NCI-H2029 treated with DMSO at 0.1 percent for 48 hours (cell line): ENCODE data around the gene TSPAN1.
A peak's percentile ranks its signal among the peaks of the same experiment; 100 is the strongest.
"Not testable (repeated sequence)": the region's sequence is repeated elsewhere in the genome, so short reads cannot be mapped to it uniquely, and the experiment has no call there.

ENCODE experiments used
- DNase-seq: peaks from one replicate; lab custom pipeline; 2025; lab: John Stamatoyannopoulos, UW

Gene TSPAN1

DNA sequence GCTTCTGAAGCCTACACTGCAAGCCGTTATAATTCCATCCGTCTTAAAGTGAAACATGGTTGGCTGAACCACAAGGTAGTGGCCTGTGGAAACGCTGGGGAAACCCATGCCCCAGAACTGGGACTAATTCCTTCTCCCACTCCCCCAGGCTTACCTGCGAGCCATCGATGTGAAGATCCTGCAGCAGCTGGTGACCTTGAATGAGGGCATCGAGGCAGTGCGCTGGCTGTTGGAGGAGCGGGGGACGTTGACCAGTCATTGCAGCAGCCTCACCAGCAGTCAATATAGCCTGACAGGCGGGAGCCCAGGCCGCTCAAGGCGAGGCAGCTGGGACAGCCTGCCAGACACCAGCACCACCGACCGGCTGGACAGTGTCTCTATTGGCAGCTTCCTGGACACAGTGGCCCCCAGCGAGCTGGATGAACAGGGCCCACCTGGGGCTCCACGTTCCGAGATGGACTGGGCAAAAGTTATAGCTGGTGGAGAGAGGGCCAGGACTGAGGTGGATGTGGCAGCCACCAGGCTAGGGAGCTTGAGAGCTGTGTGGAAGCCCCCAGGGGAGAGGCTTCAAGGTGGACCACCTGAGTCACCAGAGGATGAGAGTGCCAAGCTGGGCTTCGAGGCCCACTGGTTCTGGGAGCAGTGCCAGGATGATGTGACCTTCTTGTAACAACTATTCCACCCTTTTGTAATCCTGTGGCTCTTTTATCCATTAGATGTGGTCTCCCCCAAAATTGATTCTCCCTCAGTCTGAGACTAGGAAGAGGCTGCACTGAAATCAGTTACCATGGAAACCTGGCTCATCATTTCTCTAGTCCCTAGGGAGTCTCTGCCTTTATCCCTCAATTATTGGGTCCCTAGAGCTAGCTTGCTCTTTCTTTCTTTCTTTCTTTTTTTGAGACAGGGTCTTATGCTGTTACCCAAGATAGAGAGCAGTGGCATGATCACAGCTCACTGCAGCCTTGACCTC is 44.9 kb downstream of the TSPAN1 start:
- no peak for DNase-seq

DNA sequence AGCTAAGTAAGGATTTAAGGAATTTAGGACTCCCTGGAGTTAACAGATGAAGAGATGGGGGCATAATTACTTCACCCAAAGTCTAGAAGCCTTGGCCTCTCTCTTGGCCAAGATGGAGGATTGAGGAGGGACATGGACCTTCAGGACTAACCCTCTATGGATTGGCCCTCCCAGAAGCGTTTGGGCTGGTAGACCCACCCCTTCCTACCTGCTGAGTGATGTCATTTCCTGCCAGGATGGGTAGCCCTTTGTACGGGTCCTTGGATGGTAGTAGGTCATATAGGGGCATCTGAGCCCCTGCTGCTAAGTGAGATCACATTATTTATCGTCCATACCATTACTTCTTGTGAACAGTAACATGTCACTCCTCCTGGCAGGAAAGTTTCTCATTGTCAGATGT is 45.9 kb downstream of the TSPAN1 start:
- DNase-seq, result no peak

DNA sequence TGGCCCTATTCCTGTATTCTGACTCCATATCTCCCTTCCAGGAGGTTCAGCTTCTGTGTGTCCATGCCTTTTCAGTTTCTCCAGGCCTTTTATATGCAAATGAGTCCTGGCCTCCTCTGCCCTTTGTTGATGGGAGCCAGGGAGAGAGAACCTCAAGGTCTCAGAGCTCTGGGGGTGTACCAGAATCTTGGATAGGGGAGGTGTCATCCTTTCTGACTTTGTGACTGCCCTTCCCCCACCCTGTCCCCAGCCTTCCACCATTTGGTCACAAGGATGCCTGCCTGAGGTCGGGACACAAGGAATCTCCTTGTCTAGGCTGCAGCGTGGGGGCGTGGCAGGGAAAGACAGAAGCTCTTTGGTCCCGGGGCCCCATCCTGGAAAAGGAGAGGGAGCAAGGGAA is 46.9 kb downstream of the TSPAN1 start:
- no peak for DNase-seq

DNA sequence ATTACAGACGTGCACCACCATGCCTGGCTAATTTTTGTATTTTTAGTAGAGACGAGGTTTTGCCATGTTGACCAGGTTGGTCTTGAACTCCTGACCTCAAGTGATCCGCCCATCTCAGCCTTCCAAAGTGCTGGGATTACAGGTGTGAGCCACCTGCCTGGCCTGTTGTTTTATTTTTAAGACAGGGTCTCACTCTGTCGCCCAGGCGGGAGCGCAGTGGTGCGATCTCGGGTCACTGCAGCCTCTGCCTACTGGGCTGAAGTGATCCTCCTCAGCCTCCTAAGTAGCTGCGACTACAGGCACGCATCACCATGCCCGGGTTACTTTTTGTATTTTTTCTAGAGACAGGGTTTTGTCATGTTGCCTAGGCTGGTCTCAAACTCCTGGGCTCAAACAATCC is 48.2 kb downstream of the TSPAN1 start:
- DNase-seq, result not testable (repeated sequence)

DNA sequence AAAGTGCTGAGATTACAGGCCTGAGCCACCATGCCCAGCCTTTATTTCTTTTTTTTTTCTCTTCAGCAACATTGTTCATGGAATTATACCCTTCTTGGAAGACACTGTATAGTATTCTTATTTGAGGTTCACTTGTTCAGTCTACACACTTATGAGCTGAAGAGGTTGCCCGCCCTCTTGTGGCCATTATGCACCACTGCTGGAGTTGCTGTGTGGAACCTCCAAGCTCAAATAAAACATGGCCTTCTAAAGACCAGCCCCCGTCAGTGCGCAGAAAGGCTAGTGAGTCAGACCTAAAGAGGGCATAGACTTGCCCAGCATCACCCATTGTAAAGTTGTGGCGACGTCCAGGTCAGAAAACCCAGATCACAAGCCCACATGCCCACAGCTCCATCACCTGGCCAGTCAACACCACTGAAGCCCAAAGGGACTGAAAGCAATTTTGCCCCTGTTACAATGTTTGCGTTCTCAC is 48.6 kb downstream of the TSPAN1 start:
- peak; percentile 90 for DNase-seq

DNA sequence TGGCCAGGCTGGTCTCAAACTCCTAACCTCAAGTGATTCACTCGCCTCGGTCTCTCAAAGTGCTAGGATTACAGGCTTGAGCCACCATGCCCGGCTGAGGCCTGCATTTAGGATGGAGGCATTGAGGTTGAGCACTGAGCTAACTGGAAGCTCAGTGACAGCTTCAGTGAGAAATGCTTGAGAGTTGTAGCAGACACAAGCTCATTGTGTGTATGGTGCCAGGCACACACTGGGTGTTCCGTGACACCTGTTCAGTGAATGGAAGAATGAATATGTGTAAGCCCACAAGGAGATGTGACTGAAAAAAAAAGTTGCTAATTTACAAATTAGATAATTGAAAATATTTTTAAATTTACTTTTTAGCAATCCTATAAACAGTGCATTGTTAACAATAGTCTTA is 50.1 kb downstream of the TSPAN1 start:
- no peak for DNase-seq

DNA sequence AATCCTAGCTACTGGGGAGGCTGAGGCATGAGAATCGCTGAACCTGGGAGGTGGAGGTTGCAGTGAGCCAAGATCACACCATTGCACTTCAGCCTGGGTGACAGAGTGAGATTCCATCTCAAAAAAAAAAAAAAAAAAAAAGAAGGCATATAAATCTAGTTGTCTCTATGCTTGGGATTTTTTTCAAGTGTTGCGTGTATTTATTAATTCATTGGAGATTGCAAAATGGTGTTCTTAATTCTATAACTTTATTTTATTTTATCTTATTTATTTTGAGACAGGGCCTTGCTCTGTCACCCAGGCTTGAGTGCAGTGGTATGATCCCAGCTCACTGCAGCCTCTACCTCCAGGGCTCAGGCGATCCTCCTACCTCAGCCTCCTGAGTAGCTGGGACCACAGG is 56.3 kb downstream of the TSPAN1 start:
- not testable (repeated sequence) for DNase-seq
